HG03095 (cell line): ENCODE measurements around the gene EEF1AKMT3.

ENCODE experiments used
- ATAC-seq: cut with Tn5 transposase; IDR thresholded peaks from one replicate; pipeline ENCODE4 v1.9.1; 2021; ENCODE audit warnings: moderate library complexity; ENCODE audit not compliant: unreplicated experiment

Gene EEF1AKMT3

GRCh38 chr12:57782243-57782607 lies 9.8 kb downstream of the EEF1AKMT3 start:
- no peak for ATAC-seq

DNA sequence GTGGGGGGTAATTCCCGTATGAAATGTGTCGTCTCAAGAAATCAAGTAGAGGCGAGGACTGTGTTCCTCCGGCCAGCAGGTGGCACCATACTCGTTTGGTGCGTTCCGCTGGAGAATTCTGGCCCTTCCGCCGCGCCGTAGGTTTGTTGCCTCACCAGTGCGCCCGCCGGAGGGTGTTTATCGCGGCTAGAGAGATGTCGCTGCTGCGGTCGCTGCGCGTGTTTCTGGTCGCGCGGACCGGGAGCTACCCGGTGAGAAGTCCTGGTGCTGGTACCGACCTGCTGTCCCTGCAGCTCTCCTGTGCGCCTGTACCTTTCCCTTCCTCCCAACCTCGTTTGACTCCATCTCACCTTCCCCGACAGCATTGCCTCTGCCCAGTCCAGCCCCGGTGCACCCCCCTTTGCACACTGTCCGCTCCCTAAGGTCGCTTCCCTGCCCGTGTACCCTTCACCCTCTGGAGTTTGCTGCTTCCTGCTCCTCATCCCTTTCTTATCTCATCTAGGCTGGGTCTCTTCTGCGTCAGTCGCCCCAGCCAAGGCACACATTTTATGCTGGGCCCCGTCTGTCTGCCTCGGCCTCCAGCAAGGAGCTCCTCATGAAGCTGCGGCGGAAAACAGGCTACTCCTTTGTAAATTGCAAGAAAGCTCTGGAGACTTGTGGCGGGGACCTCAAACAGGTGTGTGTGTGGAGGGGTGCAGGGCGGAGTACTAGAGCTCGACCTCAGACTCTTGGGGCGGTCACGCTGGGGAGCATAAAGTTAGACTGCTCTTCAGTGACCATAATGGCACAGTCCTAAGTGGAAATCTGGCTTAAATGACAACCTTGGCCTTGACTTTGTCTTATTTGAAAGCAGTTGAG lies 10.4 kb downstream of the EEF1AKMT3 start, which contains the start of gene TSFM:
TSFM (plus strand) TSS at position 180 of the 858 bp plus-strand sequence; CDS start at position 195, 15 bp downstream.
- peak; percentile 93 for ATAC-seq

DNA sequence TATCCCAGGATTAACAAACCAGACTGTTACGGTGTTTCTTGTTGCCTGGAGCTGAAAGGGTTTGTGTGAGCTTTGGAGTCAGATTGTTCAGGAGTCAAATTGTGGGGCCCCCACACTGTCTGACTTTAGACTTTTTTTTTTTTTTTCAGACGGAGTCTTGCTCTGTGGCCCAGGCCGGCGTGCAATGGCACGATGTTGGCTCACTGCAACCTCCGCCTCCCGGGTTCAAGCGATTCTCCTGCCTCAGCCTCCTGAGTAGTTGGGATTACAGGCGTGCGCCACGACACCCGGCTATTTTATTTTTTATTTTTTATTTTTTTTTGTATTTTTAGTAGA lies 11.0 kb downstream of the EEF1AKMT3 start:
- ATAC-seq, result no peak

DNA sequence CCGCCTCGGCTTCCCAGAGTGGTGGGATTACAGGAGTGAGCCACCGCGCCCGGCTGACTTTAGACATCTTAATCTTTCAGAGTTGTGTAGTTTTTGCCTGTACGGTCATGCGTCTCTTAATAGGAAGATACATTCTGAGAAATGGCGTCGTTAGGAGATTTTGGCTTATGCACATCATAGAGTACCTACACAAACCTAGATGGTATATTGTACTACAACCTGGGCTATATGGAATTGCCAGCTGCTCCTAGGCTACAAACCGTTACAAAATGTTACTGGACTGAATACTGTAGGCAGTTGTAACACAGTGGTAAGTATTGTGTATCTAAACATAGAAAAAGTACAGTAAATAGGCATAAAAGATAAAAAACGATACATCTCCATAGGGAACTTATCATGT lies 11.4 kb downstream of the EEF1AKMT3 start:
- ATAC-seq, result no peak

DNA sequence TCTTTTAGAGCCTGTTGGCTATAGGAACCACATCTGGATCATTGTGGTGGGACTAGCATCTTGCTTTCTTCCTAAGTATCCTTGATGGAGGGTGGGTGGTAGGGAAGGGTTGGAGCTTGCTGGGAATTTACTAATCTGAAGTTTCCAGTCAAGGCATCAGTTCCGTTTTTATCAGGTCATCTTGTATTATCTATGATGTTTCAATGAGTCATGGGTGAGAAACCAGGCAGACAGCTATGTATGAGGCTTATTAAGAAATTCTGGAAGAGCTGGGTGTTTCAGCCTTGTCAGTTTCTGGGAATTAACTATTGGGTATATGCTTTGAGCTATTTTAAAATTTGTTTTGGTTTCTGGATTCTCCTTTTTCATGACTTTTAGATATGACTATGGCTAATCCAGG lies 21.5 kb downstream of the EEF1AKMT3 start:
- no peak for ATAC-seq

- ATAC-seq, result no peak
These were observed 22.9 kb downstream of the EEF1AKMT3 start for GRCh38 chr12:57795354-57795753.

- no peak for ATAC-seq
These were observed 24.6 kb downstream of the EEF1AKMT3 start for GRCh38 chr12:57796996-57797395.

DNA sequence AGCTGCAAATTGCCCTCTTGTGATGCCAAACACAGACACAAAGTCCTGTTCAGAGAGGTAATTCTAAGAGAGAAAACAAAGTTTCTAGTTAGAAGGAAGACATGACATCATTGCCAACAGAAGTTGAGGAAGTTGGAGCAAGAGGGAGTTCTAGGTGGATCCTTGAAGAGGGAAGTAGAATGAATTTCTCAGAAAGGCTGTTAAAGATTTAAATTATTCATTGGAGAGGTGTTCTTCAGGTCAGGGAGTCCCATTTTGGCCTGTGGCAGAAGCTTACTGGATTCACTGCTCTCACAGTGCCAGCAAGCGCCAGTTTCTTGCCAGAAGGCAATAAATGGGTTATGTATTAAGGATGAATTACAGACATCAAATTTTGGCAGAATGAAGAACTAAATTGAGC lies 25.5 kb downstream of the EEF1AKMT3 start:
- no peak for ATAC-seq

- no peak for ATAC-seq
These were observed 28.6 kb downstream of the EEF1AKMT3 start for GRCh38 chr12:57800965-57801364.

DNA sequence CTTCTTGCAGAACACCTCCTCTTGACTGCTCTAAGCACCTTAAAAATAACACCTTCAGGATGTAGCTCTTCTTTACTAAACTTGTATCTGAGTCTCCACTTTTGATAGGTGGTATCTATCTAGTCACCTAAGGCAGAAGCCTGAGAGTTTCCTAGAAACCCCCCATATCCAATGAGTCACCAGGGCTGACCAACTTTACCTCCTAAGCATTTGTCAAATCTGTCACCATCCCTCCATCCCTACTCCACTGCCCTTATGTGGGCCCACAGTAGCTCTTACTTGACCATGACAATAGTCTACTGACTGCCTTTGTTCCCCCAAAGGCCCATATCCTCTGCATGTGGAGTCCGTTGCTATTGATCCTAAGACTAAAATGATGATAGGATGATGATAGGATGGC lies 30.2 kb downstream of the EEF1AKMT3 start:
- no peak for ATAC-seq

DNA sequence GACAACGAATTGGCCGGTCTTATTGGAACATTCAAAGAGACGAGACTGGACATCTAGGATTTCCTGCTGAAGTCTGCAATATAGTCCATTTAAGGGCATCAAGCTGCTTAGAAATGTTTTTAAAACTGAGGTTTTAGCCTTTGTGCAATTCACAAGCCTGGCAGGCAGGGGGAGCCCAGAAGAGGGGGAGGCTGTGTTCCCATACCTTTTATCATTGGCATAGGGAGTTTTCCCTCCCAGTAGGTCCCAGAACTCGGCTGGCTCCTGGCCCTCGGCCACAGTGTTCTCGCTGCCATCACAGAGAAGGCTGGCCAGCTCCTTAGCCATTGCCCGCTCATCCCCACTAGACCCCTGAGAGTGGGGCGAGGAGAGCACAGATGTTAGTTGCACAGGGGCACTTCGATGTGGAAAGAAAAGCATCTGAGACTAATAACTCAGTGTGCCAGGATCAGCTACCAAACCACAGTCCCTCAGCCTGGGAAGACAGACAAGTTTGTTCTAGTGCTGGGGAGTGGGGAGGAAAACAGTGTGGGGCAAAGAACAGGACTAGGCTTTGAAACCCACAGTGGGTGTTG lies 31.0 kb downstream of the EEF1AKMT3 start:
- no peak for ATAC-seq

GRCh38 chr12:57806677-57807076 lies 34.3 kb downstream of the EEF1AKMT3 start:
- ATAC-seq, result no peak

GRCh38 chr12:57807285-57807684 lies 34.9 kb downstream of the EEF1AKMT3 start:
- no peak for ATAC-seq

DNA sequence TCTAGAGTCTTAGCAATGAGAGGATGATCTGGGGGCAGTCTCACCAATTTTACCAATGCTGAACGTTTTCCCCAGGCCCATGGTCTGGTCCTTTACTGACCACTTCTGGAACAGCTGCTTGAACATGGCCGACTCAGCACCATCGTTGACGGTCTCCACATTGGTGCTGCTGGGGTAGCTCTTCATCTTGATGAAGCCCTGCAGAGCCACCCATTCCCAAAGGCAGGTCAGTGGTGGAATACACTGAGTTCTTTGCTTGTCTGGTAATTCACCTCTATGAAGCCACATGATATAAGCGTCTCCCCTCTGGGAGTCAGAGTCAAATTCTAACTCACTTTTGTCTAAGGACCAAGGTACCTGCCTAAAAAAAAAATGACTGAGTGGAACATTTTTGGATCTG lies 35.9 kb downstream of the EEF1AKMT3 start:
- ATAC-seq, result no peak

DNA sequence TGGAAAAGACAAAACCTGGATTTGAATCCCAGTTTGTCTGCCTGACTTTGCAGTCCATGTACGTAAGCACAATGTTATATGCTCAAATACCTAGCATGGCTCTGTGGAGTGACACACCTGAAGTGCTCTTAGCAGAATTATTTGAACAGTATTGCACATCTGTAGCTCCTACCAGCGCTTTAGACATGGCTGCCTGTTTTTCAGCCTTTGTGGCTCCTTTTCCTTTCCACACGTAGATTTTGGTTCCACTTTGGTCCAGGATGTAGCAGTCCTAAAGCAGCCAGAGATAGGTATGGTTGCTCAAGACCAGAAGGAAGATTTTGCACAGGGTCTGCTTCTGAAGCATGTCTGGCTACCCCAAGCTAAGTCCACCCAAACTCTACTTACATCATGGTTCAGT lies 37.0 kb downstream of the EEF1AKMT3 start:
- ATAC-seq, result no peak

- ATAC-seq, result no peak
These were observed 38.0 kb downstream of the EEF1AKMT3 start for GRCh38 chr12:57810450-57810849.

DNA sequence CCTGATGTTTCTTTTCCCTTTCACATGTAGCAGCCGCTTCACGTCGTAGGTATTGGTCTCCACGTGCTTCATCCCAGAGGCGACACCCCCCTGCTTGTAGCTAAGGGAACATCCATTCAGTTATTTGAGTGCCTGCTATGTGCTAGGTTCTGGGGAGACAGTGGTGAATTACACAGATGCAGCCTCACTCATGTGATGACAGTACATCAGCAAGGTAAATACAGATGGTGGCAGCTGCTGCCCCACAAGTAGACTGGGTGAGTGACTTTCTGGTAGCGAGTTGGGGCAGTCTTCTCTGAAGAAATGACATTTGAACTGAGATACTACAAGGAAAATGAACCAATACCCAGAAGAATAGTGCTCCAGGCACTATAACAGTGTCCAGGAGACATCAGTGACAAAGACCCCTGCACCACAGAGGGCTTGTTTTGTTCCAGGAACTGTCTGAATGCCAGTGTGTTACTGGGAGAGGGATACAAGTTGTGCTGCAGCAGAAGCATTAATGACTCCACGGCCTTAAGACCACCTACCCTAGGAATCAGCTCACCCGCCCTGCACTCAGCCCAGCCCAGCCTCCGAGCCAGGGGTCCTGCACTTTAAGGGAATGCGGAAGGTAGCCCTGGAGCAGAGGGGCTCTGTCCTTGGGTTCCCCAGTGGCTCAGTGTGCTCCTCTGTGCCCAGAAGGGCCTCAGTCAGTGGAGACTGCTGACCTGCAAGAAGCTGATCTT lies 38.8 kb downstream of the EEF1AKMT3 start:
- ATAC-seq, result no peak

- ATAC-seq, result no peak
These were observed 40.9 kb downstream of the EEF1AKMT3 start for GRCh38 chr12:57813111-57813970.

GRCh38 chr12:57813971-57814772 lies 41.8 kb downstream of the EEF1AKMT3 start:
- no peak for ATAC-seq
